GM19035 (cell line): Measurements from ENCODE around the gene GALNT16.
A peak's percentile ranks its signal among the peaks of the same experiment; 100 is the strongest.

ENCODE experiments used
- ATAC-seq: cut with Tn5 transposase; IDR thresholded peaks from one replicate; pipeline ENCODE4 v1.9.1; 2021; ENCODE audit not compliant: unreplicated experiment

GALNT16 gene

GRCh38 chr14:69333791-69334337, 73.9 kb downstream of the GALNT16 start:
- ATAC-seq: no peak

GRCh38 chr14:69334576-69334975, 74.6 kb downstream of the GALNT16 start:
- ATAC-seq: no peak

GRCh38 chr14:69335371-69335771, 75.4 kb downstream of the GALNT16 start:
- ATAC-seq: no peak

- no peak for ATAC-seq
Measured at GRCh38 chr14:69337984-69338383, 78.0 kb downstream of the GALNT16 start.

- no peak for ATAC-seq
Measured at GRCh38 chr14:69339426-69339825, 79.5 kb downstream of the GALNT16 start.

GRCh38 chr14:69342928-69343525, 83.1 kb downstream of the GALNT16 start:
- no peak for ATAC-seq

GRCh38 chr14:69344171-69344570, 84.2 kb downstream of the GALNT16 start:
- ATAC-seq: no peak

GRCh38 chr14:69345402-69345801, 85.4 kb downstream of the GALNT16 start:
- ATAC-seq: no peak

GRCh38 chr14:69346710-69347109, 86.8 kb downstream of the GALNT16 start:
- ATAC-seq: no peak

GRCh38 chr14:69349091-69349777, 89.3 kb downstream of the GALNT16 start:
- no peak for ATAC-seq

- ATAC-seq: no peak
Measured at GRCh38 chr14:69350892-69351291, 90.9 kb downstream of the GALNT16 start.

GRCh38 chr14:69351385-69351784, 91.4 kb downstream of the GALNT16 start:
- ATAC-seq: no peak

GRCh38 chr14:69351911-69352310, 92.0 kb downstream of the GALNT16 start:
- no peak for ATAC-seq

- no peak for ATAC-seq
Measured at GRCh38 chr14:69353168-69353567, 93.2 kb downstream of the GALNT16 start.

- ATAC-seq: peak; percentile 87
Measured at GRCh38 chr14:69354383-69355153, 94.6 kb downstream of the GALNT16 start.

GRCh38 chr14:69355154-69355597, 95.2 kb downstream of the GALNT16 start:
- no peak for ATAC-seq

GRCh38 chr14:69355607-69356281, 95.8 kb downstream of the GALNT16 start:
- no peak for ATAC-seq

- ATAC-seq: no peak
Measured at GRCh38 chr14:69356903-69357543, 97.1 kb downstream of the GALNT16 start.

- no peak for ATAC-seq
Measured at GRCh38 chr14:69357544-69358200, 97.7 kb downstream of the GALNT16 start.
